Measurements from ENCODE around the gene ACACB. TPM values are rescaled to one million over a fixed set of nuclear protein-coding genes. Genes with fewer than 3 reads are reported as not detected.

Gene ACACB
- polyA plus RNA-seq, 2 of the 4 experiments (the other 2 are of a cell fraction) = 6.8 to 7.6 TPM

DNA sequence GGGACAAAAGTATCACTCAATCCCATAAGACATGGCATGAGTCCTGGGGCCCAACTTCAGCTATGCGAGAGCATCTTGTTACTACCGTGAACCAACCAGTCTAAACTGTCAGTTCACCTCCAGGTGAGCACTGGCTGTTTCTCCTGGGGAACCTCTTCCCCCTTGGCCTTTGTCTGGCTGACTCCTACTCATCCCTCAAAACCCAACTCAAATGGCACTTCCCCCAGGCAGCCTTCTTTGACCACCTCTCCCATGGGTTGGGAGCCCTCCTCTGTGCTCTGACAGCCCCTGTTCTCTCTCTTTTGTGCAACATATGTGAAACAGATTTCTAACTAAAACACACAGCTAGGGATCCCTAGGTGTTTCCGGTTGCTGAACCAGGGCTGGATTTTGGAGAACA, 155.0 kb downstream of the ACACB start (continued):
- TF ChIP-seq NFE2L2 (conservative IDR thresholded peaks at IDR 0.05; ENCODE audit: low read length) (no peak), PHF8 (IDR thresholded peaks at IDR 0.05; ENCODE audit: borderline replicate concordance, low read depth) (no peak), KDM1A (IDR thresholded peaks at IDR 0.05; ENCODE audit: low read depth) (no peak), RCOR1 (IDR thresholded peaks at IDR 0.05; ENCODE audit: low read depth, low read length) (no peak), EHMT2 (IDR thresholded peaks at IDR 0.05; ENCODE audit: low read depth) (no peak)
- TF ChIP-seq, protein P1, sequence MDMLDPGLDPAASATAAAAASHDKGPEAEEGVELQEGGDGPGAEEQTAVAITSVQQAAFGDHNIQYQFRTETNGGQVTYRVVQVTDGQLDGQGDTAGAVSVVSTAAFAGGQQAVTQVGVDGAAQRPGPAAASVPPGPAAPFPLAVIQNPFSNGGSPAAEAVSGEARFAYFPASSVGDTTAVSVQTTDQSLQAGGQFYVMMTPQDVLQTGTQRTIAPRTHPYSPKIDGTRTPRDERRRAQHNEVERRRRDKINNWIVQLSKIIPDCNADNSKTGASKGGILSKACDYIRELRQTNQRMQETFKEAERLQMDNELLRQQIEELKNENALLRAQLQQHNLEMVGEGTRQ (IDR thresholded peaks at IDR 0.05) = no peak

DNA sequence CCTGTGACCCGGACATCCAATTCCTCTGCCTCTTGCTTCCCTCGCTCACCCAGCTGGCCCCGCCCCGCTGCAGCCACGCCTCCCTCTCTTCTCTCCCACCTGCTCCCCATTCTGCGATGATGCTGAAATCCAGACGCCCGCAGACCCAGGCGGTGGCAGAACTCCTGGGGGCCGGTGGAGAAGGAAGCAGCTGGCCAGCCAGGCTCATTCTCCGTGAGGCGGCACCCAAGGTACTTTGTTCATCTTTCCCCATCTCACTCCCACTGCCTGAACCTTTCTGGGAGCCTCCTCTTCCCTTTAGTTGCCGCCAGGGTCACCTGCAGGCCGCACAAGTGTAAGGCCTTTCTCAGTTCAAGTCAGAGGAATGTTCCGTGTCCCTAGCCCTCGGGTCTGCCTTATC, 157.0 kb downstream of the ACACB start:
- H3K4me2 ChIP-seq = no peak overlapping the region
- ChIA-PET CTCF (interaction anchor here (0.6 to 1.5 kb wide), 2 partner anchors 29 to 112 kb away, joined by 3 read pairs; no protein-coding TSS in a partner anchor), POLR2A (no interaction called here)
- H3K4me1 ChIP-seq = peaks cover 19% of the 10 kb centered on the region
- FAIRE-seq = no peak
- WGBS (ENCODE audit: missing lambda C conversion rate) = 81% methylated on average over 16 of the region's 16 CpGs
- H3K27ac ChIP-seq = no peak overlapping the region
- DNase-seq (ENCODE audit: low read depth in 1 of 2, low spot score in 1 of 2) = no peak
- peaks cover 5% of the 10 kb centered on the region; the same call in 1 of the 3 replicates for H3K9me3 ChIP-seq
- no peak for ATAC-seq
- H3K4me3 ChIP-seq = no peak overlapping the region
- TF ChIP-seq CBX8 (IDR thresholded peaks at IDR 0.05) = no peak
- TF ChIP-seq, protein P2, sequence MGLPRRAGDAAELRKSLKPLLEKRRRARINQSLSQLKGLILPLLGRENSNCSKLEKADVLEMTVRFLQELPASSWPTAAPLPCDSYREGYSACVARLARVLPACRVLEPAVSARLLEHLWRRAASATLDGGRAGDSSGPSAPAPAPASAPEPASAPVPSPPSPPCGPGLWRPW (IDR thresholded peaks at IDR 0.05) = no peak

DNA sequence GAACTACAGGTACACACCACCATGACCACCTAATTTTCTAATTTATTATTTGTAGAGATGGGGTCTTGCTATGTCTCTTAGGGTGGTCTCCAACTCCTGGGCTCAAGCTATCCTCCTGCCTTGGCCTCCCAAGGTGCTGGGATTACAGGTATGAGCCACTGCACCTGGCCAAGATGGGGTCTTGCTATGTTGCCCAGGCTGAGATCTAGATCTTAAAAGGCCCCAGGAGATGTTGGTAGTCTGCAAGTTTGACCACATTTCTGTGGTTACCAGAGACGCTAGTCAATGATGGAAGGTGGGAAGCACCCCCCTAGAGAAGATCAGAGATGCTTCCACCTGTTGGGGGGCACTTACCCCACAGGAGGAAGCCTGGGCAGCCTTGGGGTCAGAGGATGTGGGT, 158.0 kb downstream of the ACACB start:
- 69% methylated on average over 1 of the region's 1 CpG for WGBS (ENCODE audit: missing lambda C conversion rate)
- ATAC-seq (no peak), FAIRE-seq (no peak), DNase-seq (ENCODE audit: low read depth in 1 of 2, low spot score in 1 of 2) (no peak)
- Histone ChIP-seq H3K4me2 (no peak overlapping the region), H3K27ac (no peak overlapping the region), H3K9me3 (peaks cover 5% of the 10 kb centered on the region; the same call in 1 of the 3 replicates), H3K4me1 (peaks cover 28% of the 10 kb centered on the region), H3K4me3 (no peak overlapping the region)
- POLR2A ChIA-PET = no interaction called here
- no peak for TF ChIP-seq KDM5A (IDR thresholded peaks at IDR 0.05)
- TF ChIP-seq, protein P3, sequence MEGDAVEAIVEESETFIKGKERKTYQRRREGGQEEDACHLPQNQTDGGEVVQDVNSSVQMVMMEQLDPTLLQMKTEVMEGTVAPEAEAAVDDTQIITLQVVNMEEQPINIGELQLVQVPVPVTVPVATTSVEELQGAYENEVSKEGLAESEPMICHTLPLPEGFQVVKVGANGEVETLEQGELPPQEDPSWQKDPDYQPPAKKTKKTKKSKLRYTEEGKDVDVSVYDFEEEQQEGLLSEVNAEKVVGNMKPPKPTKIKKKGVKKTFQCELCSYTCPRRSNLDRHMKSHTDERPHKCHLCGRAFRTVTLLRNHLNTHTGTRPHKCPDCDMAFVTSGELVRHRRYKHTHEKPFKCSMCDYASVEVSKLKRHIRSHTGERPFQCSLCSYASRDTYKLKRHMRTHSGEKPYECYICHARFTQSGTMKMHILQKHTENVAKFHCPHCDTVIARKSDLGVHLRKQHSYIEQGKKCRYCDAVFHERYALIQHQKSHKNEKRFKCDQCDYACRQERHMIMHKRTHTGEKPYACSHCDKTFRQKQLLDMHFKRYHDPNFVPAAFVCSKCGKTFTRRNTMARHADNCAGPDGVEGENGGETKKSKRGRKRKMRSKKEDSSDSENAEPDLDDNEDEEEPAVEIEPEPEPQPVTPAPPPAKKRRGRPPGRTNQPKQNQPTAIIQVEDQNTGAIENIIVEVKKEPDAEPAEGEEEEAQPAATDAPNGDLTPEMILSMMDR (IDR thresholded peaks at IDR 0.05) = no peak
- TF ChIP-seq, protein P4, sequence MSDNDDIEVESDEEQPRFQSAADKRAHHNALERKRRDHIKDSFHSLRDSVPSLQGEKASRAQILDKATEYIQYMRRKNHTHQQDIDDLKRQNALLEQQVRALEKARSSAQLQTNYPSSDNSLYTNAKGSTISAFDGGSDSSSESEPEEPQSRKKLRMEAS (IDR thresholded peaks at IDR 0.05) = no peak
- no peak for TF ChIP-seq EHF (CRISPR knock-in tag; IDR thresholded peaks at IDR 0.05)
- TF ChIP-seq CHD4 (IDR thresholded peaks at IDR 0.05; ENCODE audit: borderline replicate concordance) = no peak
- no peak for TF ChIP-seq SREBF2 (IDR thresholded peaks at IDR 0.05)
- no peak for TF ChIP-seq NR3C1 (IDR thresholded peaks at IDR 0.05)
- TF ChIP-seq MAZ (IDR thresholded peaks at IDR 0.05; ENCODE audit: borderline replicate concordance, low read depth, low read length) = no peak
- no peak for TF ChIP-seq GATA3 (IDR thresholded peaks at IDR 0.05; ENCODE audit: borderline replicate concordance)
- TF ChIP-seq FOSB (CRISPR knock-in tag; IDR thresholded peaks at IDR 0.05) = no peak
- no peak for TF ChIP-seq FOXS1 (CRISPR knock-in tag; IDR thresholded peaks at IDR 0.05)
- no peak for TF ChIP-seq HDAC2 (IDR thresholded peaks at IDR 0.05)
- TF ChIP-seq, protein P5, sequence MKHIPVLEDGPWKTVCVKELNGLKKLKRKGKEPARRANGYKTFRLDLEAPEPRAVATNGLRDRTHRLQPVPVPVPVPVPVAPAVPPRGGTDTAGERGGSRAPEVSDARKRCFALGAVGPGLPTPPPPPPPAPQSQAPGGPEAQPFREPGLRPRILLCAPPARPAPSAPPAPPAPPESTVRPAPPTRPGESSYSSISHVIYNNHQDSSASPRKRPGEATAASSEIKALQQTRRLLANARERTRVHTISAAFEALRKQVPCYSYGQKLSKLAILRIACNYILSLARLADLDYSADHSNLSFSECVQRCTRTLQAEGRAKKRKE (CRISPR knock-in tag; IDR thresholded peaks at IDR 0.05; ENCODE audit: low read depth) = no peak
- TF ChIP-seq RAD21 (conservative IDR thresholded peaks at IDR 0.05 in 1 of 2, IDR thresholded peaks at IDR 0.05 in 1 of 2) = no peak
- CTCF ChIA-PET = interaction anchor here (1.5 kb wide), 1 partner anchor 111 kb away, joined by 3 read pairs; no protein-coding TSS in a partner anchor
